Right lobe of liver (tissue), 6 donors: ENCODE data around the gene BANP. TPM values are rescaled to one million over a fixed set of nuclear protein-coding genes. Genes with fewer than 3 reads are reported as not detected.

ENCODE experiments used
- ATAC-seq, 4 donors: fragments of 200-7000 bp; cut with Tn5 transposase; one replicate each; pipeline ENCODE4 v1.9.1; 2020; ENCODE audit warnings: mild to moderate bottlenecking in 4 of 4, moderate library complexity in 4 of 4
- DNase-seq, 3 donors: peaks; one replicate each; pipeline ENCODE4 v3.0.0-alpha.2; 2020
- H3K27ac ChIP-seq, 3 donors: fragments of 200-600 bp; one replicate each; pipeline ENCODE4 v1.8.0; 2022
- H3K27me3 ChIP-seq, 2 donors: fragments of 200-600 bp; one replicate each; pipeline ENCODE4 v1.8.0; 2022
- H3K36me3 ChIP-seq, 4 donors: fragments of 200-600 bp; sonication (generic) in 1 of 4; one replicate each; pipeline versions ENCODE4 v1.5.1 to v1.8.0; 2017 to 2022; ENCODE audit warnings: control low read depth in 1 of 4
- H3K4me1 ChIP-seq, 4 donors: fragments of 200-600 bp; sonication (generic) in 1 of 4; one replicate each; pipeline versions ENCODE4 v1.5.1 to v1.8.0; 2017 to 2022; ENCODE audit warnings: control low read depth in 1 of 4
- H3K4me3 ChIP-seq, 3 donors: fragments of 200-600 bp; one replicate each; pipeline ENCODE4 v1.8.0; 2022
- H3K9me3 ChIP-seq, 4 donors: fragments of 200-600 bp; sonication (generic) in 1 of 4; one replicate each; pipeline versions ENCODE4 v1.5.1 to v1.8.0; 2017 to 2022; ENCODE audit warnings: control low read depth in 1 of 4
- CTCF ChIP-seq, 4 donors: fragments of 200-600 bp in 3 of 4; fragments of 450-650 bp in 1 of 4; IDR thresholded peaks; one replicate each; pipeline versions ENCODE4 v1.5.1 to v1.8.0; 2016 to 2022; ENCODE audit warnings: antibody characterized with exemption in 4 of 4, mild to moderate bottlenecking in 2 of 4
- POLR2A ChIP-seq: fragments of 450-650 bp; IDR thresholded peaks from one replicate; pipeline ENCODE4 v1.6.1; 2017; ENCODE audit warnings: antibody characterized with exemption, mild to moderate bottlenecking
- WGBS: methylation state at CpG from one replicate; pipeline ENCODE4 v1.1.6; 2018; ENCODE audit warnings: low coverage, low lambda C conversion rate; ENCODE audit not compliant: insufficient coverage; ENCODE audit errors: missing lambda C conversion rate; 5-methylcytosine and 5-hydroxymethylcytosine counted together
- intact Hi-C, 2 donors: fragments of 100-400 bp; cut with DNase I; formaldehyde crosslinking; loops; one replicate each; pipeline versions ENCODE4 v1.11.2 to v1.14.1; 2022
- total RNA-seq, 6 experiments: library from RNA; depleted of rRNA in 2 of 6; stranded (reverse); fragments of >200 nt in 2 of 6; fragmentation: NEBNext Ultra II Directional in 3 of 6; extraction: Animal tissue kit (Norgen Biotek cat#: 25700) in 3 of 6; gene quantifications; one replicate each; pipeline versions ENCODE4 v1.1.0 to v1.2.4, GENCODE V29; 2016 to 2023
- donor health status: DM: no; HTN: yes; CAD: no.
- donor health status: DM: no; HTN: no; CAD: no.
- donor health status: DM: no; HTN: no; CAD: no.
- donor health status: DM: no; HTN: yes; CAD: no.
- donor health status: DM: no; HTN: yes; CAD: no.

BANP gene
- total RNA-seq, 6 experiments from 2014 or later = 11.2 to 20.7 (median 18.8) TPM

GRCh38 chr16:88060524-88061219, 109.4 kb downstream of the BANP start:
- no peak for ATAC-seq
- intact Hi-C loops = no loop called here
- 87% methylated on average over 17 of the region's 30 CpGs for WGBS
- Histone ChIP-seq H3K27me3 (no peaks in the 10 kb centered on the region), H3K4me3 (no peak overlapping the region), H3K9me3 (no peaks in the 10 kb centered on the region), H3K36me3 (peaks cover 0 to 29% (median 2%) of the 10 kb centered on the region in 4 donors), H3K4me1 (no peaks in the 10 kb centered on the region), H3K27ac (no peak overlapping the region)
- no peak for DNase-seq
- TF ChIP-seq POLR2A (no peak), CTCF (IDR thresholded peaks at IDR 0.05) (no peak)

- 90% methylated on average over 10 of the region's 14 CpGs for WGBS
- intact Hi-C loops = no loop called here
- H3K4me3 ChIP-seq = no peak overlapping the region
- H3K9me3 ChIP-seq = no peaks in the 10 kb centered on the region
- H3K27me3 ChIP-seq = no peaks in the 10 kb centered on the region
- TF ChIP-seq CTCF (IDR thresholded peaks at IDR 0.05) (no peak), POLR2A (no peak)
- H3K36me3 ChIP-seq = peaks cover 0 to 29% (median 2%) of the 10 kb centered on the region in 4 donors
- no peak overlapping the region for H3K27ac ChIP-seq
- no peak for DNase-seq
- no peak for ATAC-seq
- no peaks in the 10 kb centered on the region for H3K4me1 ChIP-seq
These were observed 110.3 kb downstream of the BANP start for GRCh38 chr16:88061346-88062110.

GRCh38 chr16:88062341-88063210, 111.3 kb downstream of the BANP start:
- Histone ChIP-seq H3K4me3 (no peak overlapping the region), H3K36me3 (peaks cover 0 to 29% (median 2%) of the 10 kb centered on the region in 4 donors), H3K9me3 (no peaks in the 10 kb centered on the region), H3K27me3 (no peaks in the 10 kb centered on the region), H3K4me1 (no peaks in the 10 kb centered on the region), H3K27ac (no peak overlapping the region)
- no peak for TF ChIP-seq POLR2A
- no peak for TF ChIP-seq CTCF (IDR thresholded peaks at IDR 0.05)
- DNase-seq (no peak), ATAC-seq (peak in 1 of 4 donors; percentile 39)
- intact Hi-C loops = no loop called here
- 88% methylated on average over 19 of the region's 30 CpGs for WGBS

GRCh38 chr16:88063211-88063773, 112.1 kb downstream of the BANP start:
- no peak for ATAC-seq
- DNase-seq = peak in 1 of 3 donors; percentile 18

More at GRCh38 chr16:88063211-88063773, 112.1 kb downstream of the BANP start:
- 90% methylated on average over 9 of the region's 16 CpGs for WGBS
- no peaks in the 10 kb centered on the region for H3K9me3 ChIP-seq
- H3K27me3 ChIP-seq = no peaks in the 10 kb centered on the region
- H3K4me3 ChIP-seq = no peak overlapping the region
- peaks cover 0 to 29% (median 2%) of the 10 kb centered on the region in 4 donors for H3K36me3 ChIP-seq
- no peak overlapping the region for H3K27ac ChIP-seq
- no peak for TF ChIP-seq POLR2A
- intact Hi-C loops = no loop called here
- H3K4me1 ChIP-seq = no peaks in the 10 kb centered on the region
